Lower leg skin (tissue), 4 donors: Measurements from ENCODE around the gene HMGXB4. TPM values are rescaled to one million over a fixed set of nuclear protein-coding genes. Genes with fewer than 3 reads are reported as not detected.
A peak's percentile ranks its signal among the peaks of the same experiment; 100 is the strongest.

Source experiments
- DNase-seq, 2 donors: peaks; one replicate each; pipeline ENCODE4 v3.0.0-alpha.2; 2019; ENCODE audit warnings: low spot score in 2 of 2
- H3K4me3 ChIP-seq: fragments of 200-600 bp; sonication (generic); 2 replicates; pipeline ENCODE4 v1.5.1; 2017; ENCODE audit warnings: mild to moderate bottlenecking, low read depth; ENCODE audit not compliant: poor library complexity, severe bottlenecking
- CTCF ChIP-seq, 3 donors: fragments of 450-650 bp; IDR thresholded peaks; one replicate each; pipeline ENCODE4 v1.5.1; 2016; ENCODE audit warnings: antibody characterized with exemption in 3 of 3, mild to moderate bottlenecking in 3 of 3, moderate library complexity in 2 of 3
- POLR2A ChIP-seq, 2 donors: fragments of 450-650 bp; IDR thresholded peaks; one replicate each; pipeline ENCODE4 v1.6.1; 2016 to 2017; ENCODE audit warnings: antibody characterized with exemption in 2 of 2, mild to moderate bottlenecking in 1 of 2, moderate library complexity in 1 of 2
- WGBS, 2 donors: methylation state at CpG; one replicate each; pipeline ENCODE4 v1.1.5; 2018; 5-methylcytosine and 5-hydroxymethylcytosine counted together
- intact Hi-C: fragments of 100-400 bp; cut with DNase I; formaldehyde crosslinking; loops from one replicate; pipeline ENCODE4 v1.15.0; 2023; ENCODE audit warnings: low total_unique reads
- total RNA-seq, 4 donors: library from RNA; depleted of rRNA; stranded (reverse); fragments of >200 nt; gene quantifications; one replicate each; pipeline ENCODE4 v1.1.0, GENCODE V29; 2016

The HMGXB4 gene
- total RNA-seq, 4 donors from 2014 or later = 15.1 to 28.3 (median 18.6) TPM

GRCh38 chr22:35288116-35288515, 30.8 kb downstream of the HMGXB4 start:
- intact Hi-C loops = no loop called here
- no peak for DNase-seq
- H3K4me3 ChIP-seq = no peak overlapping the region
- WGBS, 2 donors = 96 to 100% methylated on average over 1 of the region's 1 CpG
- TF ChIP-seq POLR2A (IDR thresholded peaks at IDR 0.05) (no peak), CTCF (IDR thresholded peaks at IDR 0.05) (no peak)

GRCh38 chr22:35292786-35293185, 35.5 kb downstream of the HMGXB4 start:
- no peak overlapping the region for H3K4me3 ChIP-seq
- TF ChIP-seq POLR2A (IDR thresholded peaks at IDR 0.05) (no peak), CTCF (IDR thresholded peaks at IDR 0.05) (no peak)
- intact Hi-C loops = no loop called here
- 92 to 93% methylated on average over 3 of the region's 3 CpGs for WGBS, 2 donors
- no peak for DNase-seq

GRCh38 chr22:35296051-35296450, 38.8 kb downstream of the HMGXB4 start:
- intact Hi-C loops = no loop called here
- no peak overlapping the region for H3K4me3 ChIP-seq
- no peak for DNase-seq
- no peak for TF ChIP-seq POLR2A (IDR thresholded peaks at IDR 0.05)
- no peak for TF ChIP-seq CTCF (IDR thresholded peaks at IDR 0.05)

- no peak for TF ChIP-seq CTCF (IDR thresholded peaks at IDR 0.05)
- TF ChIP-seq POLR2A (IDR thresholded peaks at IDR 0.05) = no peak
- DNase-seq = no peak
- 6 to 10% methylated on average over 10 to 13 of the region's 13 CpGs for WGBS, 2 donors
Measured at GRCh38 chr22:35299217-35299672, 42.0 kb downstream of the HMGXB4 start.

GRCh38 chr22:35299673-35300499, 42.6 kb downstream of the HMGXB4 start, which contains the start of gene TOM1:
Gene TOM1, plus strand, starts transcription at chr22:35299894. Its CDS starts 35 bp downstream, at chr22:35299929.
- WGBS, 2 donors = 0 to 1% methylated on average over 30 to 57 of the region's 64 CpGs
- intact Hi-C loops = no loop called here
- peak; percentile 97 to 99 for DNase-seq

More at GRCh38 chr22:35299217-35299672, 42.0 kb downstream of the HMGXB4 start:
- no peak overlapping the region for H3K4me3 ChIP-seq
- intact Hi-C loops = no loop called here

More at GRCh38 chr22:35299673-35300499, 42.6 kb downstream of the HMGXB4 start, which contains the start of gene TOM1:
- no peak for TF ChIP-seq CTCF (IDR thresholded peaks at IDR 0.05)
- peak in 1 of 2 donors; percentile 81 for TF ChIP-seq POLR2A (IDR thresholded peaks at IDR 0.05)
- H3K4me3 ChIP-seq = peak within 1 kb of the TSS; percentile 78
